Measurements from ENCODE around the gene ELOA. TPM values are rescaled to one million over a fixed set of nuclear protein-coding genes. Genes with fewer than 3 reads are reported as not detected.
A peak's percentile ranks its signal among the peaks of the same experiment; 100 is the strongest.

The ELOA gene
- total and polyA plus RNA-seq, 4 donors: 11.8 to 31.0 (median 22.1) TPM

DNA sequence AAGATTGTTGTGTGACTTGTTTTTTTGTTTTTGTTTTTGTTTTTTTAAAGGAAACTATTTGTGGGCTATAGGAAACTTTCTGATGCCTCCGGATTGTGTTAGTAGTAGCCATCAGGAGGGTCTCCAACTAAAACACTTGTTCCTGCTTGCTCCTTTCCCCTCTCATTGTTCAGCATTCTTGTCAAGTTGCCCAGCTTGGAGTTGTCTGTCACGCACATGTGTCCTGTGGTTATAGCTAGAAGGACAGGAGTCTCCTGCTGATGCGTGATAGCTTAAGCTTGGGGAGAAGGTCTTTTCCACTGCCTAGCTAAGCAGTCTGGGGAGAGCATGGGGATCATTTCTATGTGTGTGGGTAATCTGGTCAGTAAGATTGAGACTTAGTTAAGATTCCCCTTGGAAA lies 44.4 kb downstream of the ELOA start:
- 85 to 89% methylated on average over 3 of the region's 3 CpGs for WGBS, 2 donors
- H3K27ac ChIP-seq (ENCODE audit: low read depth in 1 of 2, low read length in 2 of 2): no peak overlapping the region
- no peaks in the 10 kb centered on the region for H3K4me1 ChIP-seq (ENCODE audit: control insufficient read depth in 1 of 2, insufficient read depth in 2 of 2, low read length in 2 of 2)
- H3K9me3 ChIP-seq (ENCODE audit: control insufficient read depth, low read length): no peaks in the 10 kb centered on the region
- intact Hi-C loops (cut with DNase I): no loop called here
- H3K27me3 ChIP-seq (ENCODE audit: control insufficient read depth in 1 of 2, insufficient read depth in 2 of 2, low read length in 1 of 2): no peaks in the 10 kb centered on the region
- no peak overlapping the region for H3K4me3 ChIP-seq (ENCODE audit: low read length in 2 of 2)
- peaks cover 5 to 7% of the 10 kb centered on the region in 2 donors for H3K36me3 ChIP-seq (ENCODE audit: control insufficient read depth in 1 of 2, insufficient read depth in 2 of 2, low read length in 1 of 2)
- ATAC-seq (ENCODE audit: low FRiP score) (no peak), DNase-seq (no peak)

DNA sequence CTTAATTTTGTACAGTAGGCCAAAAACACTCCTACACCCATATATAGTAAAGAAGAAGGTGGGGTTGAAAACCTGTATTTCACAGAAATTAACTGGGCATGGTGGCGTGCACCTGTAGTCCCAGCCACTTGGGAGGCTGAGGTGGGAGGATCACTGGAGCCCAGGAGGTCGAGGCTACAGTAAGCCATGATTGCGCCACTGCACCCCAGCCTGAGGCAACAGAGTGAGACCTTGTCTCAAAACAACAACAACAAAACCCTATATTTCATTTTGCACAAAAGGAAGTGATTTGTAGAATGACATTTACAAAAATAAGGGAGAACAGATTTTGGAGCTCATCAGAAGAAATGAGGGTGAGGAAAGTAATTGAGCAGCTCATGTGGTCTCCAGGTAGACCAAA lies 45.4 kb downstream of the ELOA start:
- 95% methylated on average over 3 of the region's 3 CpGs for WGBS, 2 donors
- Histone ChIP-seq H3K4me1 (ENCODE audit: control insufficient read depth in 1 of 2, insufficient read depth in 2 of 2, low read length in 2 of 2) (no peaks in the 10 kb centered on the region), H3K36me3 (ENCODE audit: control insufficient read depth in 1 of 2, insufficient read depth in 2 of 2, low read length in 1 of 2) (peaks cover 5 to 7% of the 10 kb centered on the region in 2 donors), H3K27me3 (ENCODE audit: control insufficient read depth in 1 of 2, insufficient read depth in 2 of 2, low read length in 1 of 2) (no peaks in the 10 kb centered on the region), H3K9me3 (ENCODE audit: control insufficient read depth, low read length) (no peaks in the 10 kb centered on the region), H3K4me3 (ENCODE audit: low read length in 2 of 2) (no peak overlapping the region), H3K27ac (ENCODE audit: low read depth in 1 of 2, low read length in 2 of 2) (no peak overlapping the region)
- ATAC-seq (ENCODE audit: low FRiP score): no peak
- DNase-seq: no peak
- intact Hi-C loops (cut with DNase I): no loop called here

DNA sequence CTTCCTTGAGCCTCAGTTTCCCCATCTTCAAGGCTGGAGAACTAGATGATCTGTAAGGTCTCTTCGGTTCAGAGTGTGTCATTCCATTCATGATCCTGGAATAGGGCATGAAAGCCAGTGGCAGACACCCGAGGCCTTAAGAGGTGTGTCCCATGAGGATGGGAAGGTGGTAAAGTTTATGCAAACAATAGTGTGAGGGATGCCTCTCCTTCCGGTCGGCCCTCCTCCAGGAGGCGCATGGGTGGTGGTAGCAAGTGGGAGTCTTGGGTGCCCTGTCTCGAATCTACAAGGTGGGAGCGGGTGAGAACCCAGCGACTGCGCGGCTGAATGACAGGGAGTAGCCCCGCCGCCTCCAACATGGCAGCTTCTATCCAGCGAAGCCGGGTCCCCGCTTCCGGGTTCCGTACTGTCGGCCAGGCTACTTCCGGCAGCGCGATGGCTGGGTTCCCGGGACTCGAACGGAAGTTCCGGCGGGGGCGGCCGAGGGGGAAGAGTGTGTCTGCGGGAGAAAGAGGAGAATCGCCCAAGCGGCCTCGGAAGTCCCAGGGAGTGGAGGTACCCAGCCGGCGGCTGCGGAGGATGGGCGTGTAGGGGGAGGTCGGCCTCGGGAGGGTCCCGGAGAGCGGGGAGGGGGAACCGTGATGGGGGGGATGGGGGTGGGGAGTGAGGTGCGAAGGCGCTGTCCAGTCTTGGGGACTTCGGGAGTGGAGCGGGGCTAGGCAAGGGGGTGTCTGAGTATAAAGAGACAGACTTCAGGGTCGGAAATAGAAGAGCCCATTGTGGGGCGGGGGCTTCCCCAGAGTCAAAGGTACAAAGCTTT lies 47.6 kb downstream of the ELOA start, which contains the start of gene LYPLA2:
LYPLA2 (plus strand) TSS at position 450 of the 820 bp plus-strand sequence. CDS start 1,538 bp downstream, outside the sequence.
- ATAC-seq (ENCODE audit: low FRiP score) (peak; percentile 91), DNase-seq (peak; percentile 96 to 99)
- Histone ChIP-seq H3K27ac (ENCODE audit: low read depth in 1 of 2, low read length in 2 of 2) (peak within 1 kb of the TSS in 1 of 2 donors; percentile 8), H3K36me3 (ENCODE audit: control insufficient read depth in 1 of 2, insufficient read depth in 2 of 2, low read length in 1 of 2) (peaks cover 4 to 6% of the 10 kb centered on the region in 2 donors), H3K9me3 (ENCODE audit: control insufficient read depth, low read length) (no peaks in the 10 kb centered on the region), H3K4me1 (ENCODE audit: control insufficient read depth in 1 of 2, insufficient read depth in 2 of 2, low read length in 2 of 2) (no peaks in the 10 kb centered on the region), H3K27me3 (ENCODE audit: control insufficient read depth in 1 of 2, insufficient read depth in 2 of 2, low read length in 1 of 2) (no peaks in the 10 kb centered on the region), H3K4me3 (ENCODE audit: low read length in 2 of 2) (peak within 1 kb of the TSS; percentile 46 to 57)
- 1% methylated on average over 47 of the region's 47 CpGs for WGBS, 2 donors
- intact Hi-C loops (cut with DNase I): no loop called here

DNA sequence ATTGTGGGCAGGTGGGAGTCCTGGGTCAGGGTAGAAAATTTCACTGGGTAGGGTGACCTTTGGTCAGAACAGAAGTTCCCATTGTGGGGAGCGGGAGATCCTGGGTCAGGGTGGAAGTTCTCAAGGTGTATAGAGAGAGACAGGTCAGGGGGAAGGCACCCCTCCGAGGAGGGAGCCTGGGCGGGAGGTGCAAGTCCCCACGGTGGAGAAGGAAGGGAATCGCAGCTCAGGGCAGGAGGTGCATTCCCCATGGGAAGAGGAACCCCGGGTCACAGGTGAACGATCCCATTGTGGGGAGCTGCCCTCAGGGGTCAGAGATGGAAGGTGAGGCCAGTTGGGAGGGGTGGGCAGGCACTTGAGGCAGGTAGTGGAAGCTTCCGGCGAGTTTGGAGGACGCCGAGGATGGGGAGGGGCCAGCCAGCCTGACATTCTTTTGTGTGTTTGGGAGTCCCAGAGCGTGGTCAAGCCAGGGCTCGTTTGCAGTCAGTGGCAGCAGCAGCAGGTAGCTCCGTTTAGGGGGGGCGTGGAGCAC lies 48.3 kb downstream of the ELOA start:
- H3K36me3 ChIP-seq (ENCODE audit: control insufficient read depth in 1 of 2, insufficient read depth in 2 of 2, low read length in 1 of 2): peaks cover 0 to 6% of the 10 kb centered on the region in 2 donors
- intact Hi-C loops (cut with DNase I): no loop called here
- DNase-seq: no peak
- peak overlapping the region; percentile 46 to 57 for H3K4me3 ChIP-seq (ENCODE audit: low read length in 2 of 2)
- ATAC-seq (ENCODE audit: low FRiP score): no peak
- no peak overlapping the region for H3K27ac ChIP-seq (ENCODE audit: low read depth in 1 of 2, low read length in 2 of 2)
- no peaks in the 10 kb centered on the region for H3K27me3 ChIP-seq (ENCODE audit: control insufficient read depth in 1 of 2, insufficient read depth in 2 of 2, low read length in 1 of 2)
- H3K9me3 ChIP-seq (ENCODE audit: control insufficient read depth, low read length): no peaks in the 10 kb centered on the region
- H3K4me1 ChIP-seq (ENCODE audit: control insufficient read depth in 1 of 2, insufficient read depth in 2 of 2, low read length in 2 of 2): no peaks in the 10 kb centered on the region
- WGBS, 2 donors: 0% methylated on average over 15 of the region's 15 CpGs

DNA sequence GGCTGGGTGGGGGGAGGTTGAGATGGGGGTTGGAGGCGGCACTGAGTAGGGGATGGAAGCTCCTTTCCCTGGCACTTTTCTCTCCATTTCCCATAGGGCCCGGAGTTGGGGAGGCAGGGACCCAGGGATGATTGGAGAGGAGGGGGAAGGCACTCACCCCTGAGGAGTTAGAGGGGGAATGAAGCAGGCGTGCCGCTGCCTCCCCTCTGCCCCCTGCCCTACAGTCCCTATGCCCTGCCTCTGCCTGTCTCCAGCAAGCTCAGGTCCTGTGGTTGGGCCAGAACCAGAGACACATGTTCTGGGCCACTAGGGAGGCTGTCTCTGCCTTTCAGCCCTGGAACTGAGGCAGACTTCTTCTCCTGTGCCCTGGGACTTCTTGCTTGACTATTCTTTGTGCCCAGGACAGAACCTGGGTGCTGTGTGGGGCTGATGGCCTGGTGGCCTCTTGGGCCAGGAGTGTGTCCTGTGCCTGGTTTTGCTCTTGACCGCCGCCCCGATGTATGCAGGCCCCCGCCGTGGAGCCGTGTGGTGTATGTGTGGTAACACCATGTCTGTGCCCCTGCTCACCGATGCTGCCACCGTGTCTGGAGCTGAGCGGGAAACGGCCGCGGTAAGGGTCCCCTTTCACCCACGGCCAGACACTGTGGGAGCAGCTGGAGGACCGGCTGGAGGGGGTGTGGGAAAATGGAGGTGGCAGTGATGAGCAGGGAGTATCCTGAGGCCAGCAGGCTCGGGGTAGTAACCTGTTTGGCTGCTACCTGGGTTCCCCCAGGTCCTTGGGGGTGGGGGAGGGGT lies 49.1 kb downstream of the ELOA start:
- intact Hi-C loops (cut with DNase I): no loop called here
- peaks cover 0 to 3% of the 10 kb centered on the region in 2 donors for H3K36me3 ChIP-seq (ENCODE audit: control insufficient read depth in 1 of 2, insufficient read depth in 2 of 2, low read length in 1 of 2)
- H3K27ac ChIP-seq (ENCODE audit: low read depth in 1 of 2, low read length in 2 of 2): no peak overlapping the region
- DNase-seq (no peak), ATAC-seq (ENCODE audit: low FRiP score) (no peak)
- no peaks in the 10 kb centered on the region for H3K4me1 ChIP-seq (ENCODE audit: control insufficient read depth in 1 of 2, insufficient read depth in 2 of 2, low read length in 2 of 2)
- 59 to 61% methylated on average over 19 of the region's 19 CpGs for WGBS, 2 donors
- no peak overlapping the region for H3K4me3 ChIP-seq (ENCODE audit: low read length in 2 of 2)
- no peaks in the 10 kb centered on the region for H3K9me3 ChIP-seq (ENCODE audit: control insufficient read depth, low read length)
- no peaks in the 10 kb centered on the region for H3K27me3 ChIP-seq (ENCODE audit: control insufficient read depth in 1 of 2, insufficient read depth in 2 of 2, low read length in 1 of 2)

DNA sequence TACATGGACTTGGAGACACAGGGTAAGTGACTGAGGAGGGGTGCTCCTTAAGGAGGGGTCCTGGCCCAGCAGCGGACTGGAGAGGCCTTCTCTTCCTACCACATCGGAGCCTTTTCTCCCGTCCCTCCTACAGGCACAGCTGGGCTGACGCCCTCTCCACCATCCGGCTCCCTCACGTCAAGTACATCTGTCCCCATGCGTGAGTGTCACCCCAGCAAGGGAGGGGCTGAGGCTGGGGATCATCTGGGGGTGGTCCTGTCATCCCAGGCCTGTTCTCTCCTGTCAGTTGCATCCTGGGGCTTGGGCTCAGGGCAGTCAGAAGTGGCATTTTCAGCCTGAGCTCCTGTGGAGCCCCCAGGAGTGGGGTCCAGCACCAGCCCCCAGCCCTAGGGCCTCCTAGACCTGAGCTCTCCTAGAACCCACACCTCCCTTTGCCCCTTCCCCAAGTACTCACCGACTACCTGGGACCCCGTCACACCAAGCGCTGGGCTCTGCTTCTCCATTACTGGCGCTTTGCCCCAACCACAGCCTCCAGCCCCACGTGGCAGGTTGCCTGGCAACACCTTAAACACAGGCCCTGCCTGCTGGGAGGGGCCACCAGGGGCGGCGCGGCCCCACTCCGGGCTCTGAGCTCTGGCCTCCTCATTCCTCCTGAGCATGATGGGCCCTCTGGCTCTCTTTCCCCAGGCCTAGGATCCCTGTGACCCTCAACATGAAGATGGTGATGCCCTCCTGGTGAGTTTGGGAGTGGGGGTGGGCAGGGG lies 49.9 kb downstream of the ELOA start:
- Histone ChIP-seq H3K27ac (ENCODE audit: low read depth in 1 of 2, low read length in 2 of 2) (no peak overlapping the region), H3K4me1 (ENCODE audit: control insufficient read depth in 1 of 2, insufficient read depth in 2 of 2, low read length in 2 of 2) (no peaks in the 10 kb centered on the region), H3K36me3 (ENCODE audit: control insufficient read depth in 1 of 2, insufficient read depth in 2 of 2, low read length in 1 of 2) (no peaks in the 10 kb centered on the region), H3K9me3 (ENCODE audit: control insufficient read depth, low read length) (no peaks in the 10 kb centered on the region), H3K27me3 (ENCODE audit: control insufficient read depth in 1 of 2, insufficient read depth in 2 of 2, low read length in 1 of 2) (no peaks in the 10 kb centered on the region), H3K4me3 (ENCODE audit: low read length in 2 of 2) (no peak overlapping the region)
- WGBS, 2 donors: 56 to 58% methylated on average over 16 of the region's 16 CpGs
- intact Hi-C loops (cut with DNase I): no loop called here
- no peak for ATAC-seq (ENCODE audit: low FRiP score)
- DNase-seq: no peak

DNA sequence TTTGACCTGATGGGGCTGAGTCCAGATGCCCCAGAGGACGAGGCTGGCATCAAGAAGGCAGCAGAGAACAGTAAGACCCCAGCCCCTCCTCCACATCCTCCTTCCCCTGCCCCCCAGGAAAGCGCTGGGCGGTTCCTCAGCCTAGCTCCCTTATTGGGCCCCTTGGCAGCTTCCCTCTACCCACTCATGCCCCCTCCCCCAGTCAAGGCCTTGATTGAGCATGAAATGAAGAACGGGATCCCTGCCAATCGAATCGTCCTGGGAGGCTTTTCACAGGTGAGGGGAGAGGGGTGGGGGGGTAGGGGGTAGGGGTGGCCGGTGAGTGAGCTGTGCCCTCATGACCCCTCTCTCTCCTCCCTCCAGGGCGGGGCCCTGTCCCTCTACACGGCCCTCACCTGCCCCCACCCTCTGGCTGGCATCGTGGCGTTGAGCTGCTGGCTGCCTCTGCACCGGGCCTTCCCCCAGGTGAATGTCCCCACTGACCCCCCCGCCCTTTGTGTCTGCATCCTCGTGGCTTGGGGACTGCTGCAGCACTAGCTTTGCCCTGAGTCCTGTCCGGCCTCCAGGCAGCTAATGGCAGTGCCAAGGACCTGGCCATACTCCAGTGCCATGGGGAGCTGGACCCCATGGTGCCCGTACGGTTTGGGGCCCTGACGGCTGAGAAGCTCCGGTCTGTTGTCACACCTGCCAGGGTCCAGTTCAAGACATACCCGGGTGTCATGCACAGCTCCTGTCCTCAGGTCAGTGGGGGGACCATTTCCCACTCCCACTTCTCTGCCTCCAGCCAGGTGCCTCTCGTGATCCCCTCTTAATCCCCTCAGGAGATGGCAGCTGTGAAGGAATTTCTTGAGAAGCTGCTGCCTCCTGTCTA lies 50.8 kb downstream of the ELOA start:
- no peak overlapping the region for H3K27ac ChIP-seq (ENCODE audit: low read depth in 1 of 2, low read length in 2 of 2)
- WGBS, 2 donors: 65 to 73% methylated on average over 20 to 21 of the region's 21 CpGs
- no peaks in the 10 kb centered on the region for H3K4me1 ChIP-seq (ENCODE audit: control insufficient read depth in 1 of 2, insufficient read depth in 2 of 2, low read length in 2 of 2)
- H3K36me3 ChIP-seq (ENCODE audit: control insufficient read depth in 1 of 2, insufficient read depth in 2 of 2, low read length in 1 of 2): no peaks in the 10 kb centered on the region
- no peak for ATAC-seq (ENCODE audit: low FRiP score)
- DNase-seq: no peak
- no peaks in the 10 kb centered on the region for H3K27me3 ChIP-seq (ENCODE audit: control insufficient read depth in 1 of 2, insufficient read depth in 2 of 2, low read length in 1 of 2)
- H3K4me3 ChIP-seq (ENCODE audit: low read length in 2 of 2): no peak overlapping the region
- H3K9me3 ChIP-seq (ENCODE audit: control insufficient read depth, low read length): no peaks in the 10 kb centered on the region
- intact Hi-C loops (cut with DNase I): no loop called here

All from aorta (tissue), 5 donors.